GM19099 (cell line): Measurements from ENCODE around the gene STON1.

Experiments used
- POLR2A ChIP-seq: IDR thresholded peaks from 3 replicates; pipeline ENCODE4 v1.6.1; 2011; ENCODE audit warnings: low read depth; ENCODE audit not compliant: insufficient read length; ENCODE audit errors: extremely low read depth

Gene STON1

DNA sequence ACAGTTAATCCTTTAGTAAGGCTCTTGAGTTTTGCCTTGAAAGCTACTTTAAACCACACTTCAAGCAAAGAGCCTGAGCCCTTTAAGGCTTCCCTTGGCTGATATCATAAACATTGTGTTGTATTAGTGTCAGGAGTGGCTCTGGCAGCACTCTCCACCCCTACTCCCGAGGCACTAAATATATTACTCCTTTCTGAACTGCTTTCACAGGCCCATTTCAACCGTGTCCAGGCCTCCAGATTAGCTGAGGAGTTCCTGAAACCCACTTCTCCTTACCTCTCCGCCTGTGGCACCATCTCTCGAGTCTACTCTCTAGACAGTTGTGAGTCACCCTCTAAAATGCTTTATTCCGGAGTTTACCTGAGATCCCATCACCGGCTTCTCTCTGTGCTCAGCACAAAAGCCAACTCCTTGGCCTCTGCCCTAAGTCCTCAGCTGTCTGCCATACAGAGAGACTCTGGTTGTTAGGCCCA, 14.4 kb upstream of the STON1 start:
- TF ChIP-seq POLR2A = no peak

- TF ChIP-seq POLR2A = no peak
Measured at GRCh38 chr2:48519593-48519992, 10.4 kb upstream of the STON1 start.

GRCh38 chr2:48525269-48525943, 4.5 kb upstream of the STON1 start:
- TF ChIP-seq POLR2A = no peak

DNA sequence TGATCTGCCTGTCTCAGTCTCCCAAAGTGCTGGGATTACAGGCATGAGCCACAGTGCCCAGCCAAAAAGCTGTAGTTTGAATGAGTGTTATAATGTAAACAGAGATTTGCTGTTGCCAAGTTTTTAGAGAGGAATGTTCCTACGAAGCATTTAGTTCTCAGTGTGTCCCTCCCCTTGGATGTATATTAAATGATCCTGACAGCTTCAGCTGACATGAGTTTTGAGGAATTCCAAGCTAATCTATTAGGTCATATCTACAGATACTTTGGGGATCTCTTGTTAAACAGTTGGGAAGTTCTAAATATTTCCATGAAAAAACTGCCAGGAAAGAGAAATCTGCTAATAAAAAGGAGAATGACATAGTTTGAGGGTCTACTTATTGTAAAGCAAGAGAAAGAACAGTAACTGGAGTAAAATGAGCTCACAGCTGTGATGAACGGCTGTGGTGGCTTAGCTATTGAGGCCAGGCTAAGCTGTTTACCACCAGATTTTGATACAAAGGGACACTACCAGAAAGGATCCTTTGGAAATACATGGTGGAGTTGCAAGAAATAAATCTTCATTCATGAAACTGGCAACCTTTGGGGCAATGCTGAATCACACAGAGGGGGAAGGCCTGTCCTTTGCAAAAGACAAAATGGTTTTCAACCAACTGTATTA, 2.6 kb upstream of the STON1 start:
- no peak for TF ChIP-seq POLR2A

GRCh38 chr2:48528431-48528830, 1.5 kb upstream of the STON1 start:
- TF ChIP-seq POLR2A = no peak

- no peak for TF ChIP-seq POLR2A
Measured at GRCh38 chr2:48529194-48529593, 760 bp upstream of the STON1 start.

DNA sequence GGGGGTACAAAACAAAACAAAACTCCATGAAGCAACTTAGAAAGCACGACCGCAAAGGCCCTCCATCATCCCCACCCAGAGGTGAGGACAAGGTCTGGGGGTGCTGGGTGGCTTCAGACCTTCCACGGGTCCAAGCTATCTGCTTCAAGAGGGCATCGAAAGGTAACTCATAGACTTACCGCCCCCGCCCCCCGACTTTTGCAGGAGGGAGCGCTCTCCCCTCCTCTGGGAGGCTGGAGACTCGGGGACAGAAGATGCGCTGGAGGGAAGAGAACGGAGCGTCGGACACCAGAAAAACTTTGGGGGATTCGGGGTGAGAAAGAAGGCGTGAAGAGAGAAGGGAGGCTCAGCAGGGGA, 300 bp upstream of the STON1 start:
- TF ChIP-seq POLR2A = no peak

DNA sequence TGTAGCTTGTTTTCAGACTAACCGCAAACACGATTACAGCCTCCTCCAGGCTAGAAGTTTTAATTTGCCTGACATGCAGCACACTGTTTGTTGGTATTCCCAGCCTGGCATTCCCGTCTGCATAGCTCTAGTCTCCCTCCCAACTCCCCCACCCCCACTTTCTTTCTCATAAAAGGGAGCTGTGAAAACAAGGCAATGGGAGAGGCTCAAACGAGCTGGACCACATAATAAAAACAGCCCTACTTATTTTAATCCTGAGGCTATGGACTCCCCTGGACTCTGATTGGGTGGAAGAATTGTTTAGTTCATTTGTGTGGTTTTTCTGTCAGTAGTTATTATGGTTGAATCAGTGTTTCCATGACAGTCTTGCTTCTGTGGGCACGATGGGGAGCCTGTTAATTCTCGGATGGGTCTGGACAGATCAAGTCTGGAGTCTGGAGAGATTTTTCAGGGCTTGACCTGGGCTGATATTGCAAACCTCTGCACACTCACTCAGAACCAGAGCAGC, 1.2 kb downstream of the STON1 start:
- TF ChIP-seq POLR2A = no peak

GRCh38 chr2:48532174-48532573, 2.2 kb downstream of the STON1 start:
- TF ChIP-seq POLR2A = no peak

DNA sequence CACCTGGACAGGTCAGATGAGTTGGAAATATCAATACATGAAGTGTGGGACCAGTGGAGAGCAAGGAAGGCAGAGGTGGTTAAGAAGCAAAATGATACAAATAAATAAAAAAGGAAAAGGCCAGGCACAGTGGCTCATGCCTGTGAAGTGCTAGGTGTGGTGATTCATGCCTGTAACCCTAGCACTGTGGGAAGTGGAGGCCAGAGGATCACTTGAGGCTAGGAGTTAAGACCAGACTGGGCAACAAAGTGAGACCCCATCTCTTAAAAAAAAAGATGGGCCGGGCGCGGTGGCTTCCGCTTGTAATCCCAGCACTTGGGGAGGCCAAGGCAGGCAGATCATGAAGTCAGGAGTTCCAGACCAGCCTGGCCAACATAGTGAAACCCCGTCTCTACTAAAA, 2.9 kb downstream of the STON1 start:
- no peak for TF ChIP-seq POLR2A

GRCh38 chr2:48534781-48535180, 4.8 kb downstream of the STON1 start:
- no peak for TF ChIP-seq POLR2A

- TF ChIP-seq POLR2A = no peak
Measured at GRCh38 chr2:48540237-48540935, 10.4 kb downstream of the STON1 start.

DNA sequence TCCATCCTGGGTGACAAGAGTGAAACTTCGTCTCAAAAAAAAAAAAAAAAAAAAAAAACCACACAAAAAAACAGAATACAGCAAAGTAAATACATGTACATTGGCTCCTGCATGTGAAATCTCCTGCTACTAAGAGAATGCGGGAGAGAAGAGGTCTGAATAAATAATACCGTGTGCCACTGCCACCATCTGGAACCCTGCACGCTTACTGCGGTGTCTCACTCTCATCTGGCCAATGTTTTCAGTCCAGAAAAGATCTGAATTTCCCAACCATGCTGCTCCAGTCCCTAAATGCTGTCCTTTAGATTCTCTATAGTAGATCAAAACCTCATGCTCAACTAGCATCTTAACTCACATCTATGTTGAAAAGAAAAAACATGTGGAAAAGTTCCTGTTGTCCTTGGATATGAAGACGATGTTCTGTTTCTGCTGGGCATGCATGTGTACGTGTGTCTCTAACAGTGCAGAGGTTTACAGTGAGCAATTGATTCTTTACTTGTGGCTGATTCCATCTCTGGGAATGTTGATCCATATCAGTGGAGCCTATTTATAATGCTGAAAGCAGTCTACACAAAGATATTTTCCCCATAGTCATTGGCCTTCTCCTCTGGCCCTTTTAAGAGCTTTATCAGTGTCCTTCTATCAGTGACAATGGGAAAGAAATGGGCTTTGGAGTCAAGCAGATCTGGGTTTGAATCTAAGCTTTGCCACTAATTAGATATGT, 11.9 kb downstream of the STON1 start:
- TF ChIP-seq POLR2A = no peak

DNA sequence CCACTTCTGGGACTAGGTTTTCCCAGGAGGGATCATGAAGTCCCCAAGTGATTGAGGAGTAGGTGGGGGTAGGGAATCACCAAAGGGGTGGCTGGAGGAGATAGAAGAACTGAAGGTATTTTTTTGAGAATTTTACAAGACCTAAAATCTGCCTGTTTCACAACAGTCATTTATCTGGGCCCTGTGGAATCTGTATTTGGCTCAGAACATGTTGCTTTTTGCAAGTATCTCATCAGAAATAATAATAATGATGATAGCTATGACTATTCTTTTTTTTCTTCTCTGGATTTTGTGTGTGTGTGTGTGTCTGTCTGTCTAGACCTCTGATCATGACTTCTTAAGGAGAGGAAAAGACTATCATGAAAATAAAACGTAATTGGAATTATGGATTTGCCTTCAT, 13.9 kb downstream of the STON1 start:
- no peak for TF ChIP-seq POLR2A

GRCh38 chr2:48545244-48545643, 15.3 kb downstream of the STON1 start:
- no peak for TF ChIP-seq POLR2A
